ENCODE measurements around the gene RNF111. TPM values are rescaled to one million over a fixed set of nuclear protein-coding genes. Genes with fewer than 3 reads are reported as not detected.

RNF111 gene
- total and polyA plus RNA-seq, 2 experiments from 2014 or later: 14.4 to 24.5 TPM

DNA sequence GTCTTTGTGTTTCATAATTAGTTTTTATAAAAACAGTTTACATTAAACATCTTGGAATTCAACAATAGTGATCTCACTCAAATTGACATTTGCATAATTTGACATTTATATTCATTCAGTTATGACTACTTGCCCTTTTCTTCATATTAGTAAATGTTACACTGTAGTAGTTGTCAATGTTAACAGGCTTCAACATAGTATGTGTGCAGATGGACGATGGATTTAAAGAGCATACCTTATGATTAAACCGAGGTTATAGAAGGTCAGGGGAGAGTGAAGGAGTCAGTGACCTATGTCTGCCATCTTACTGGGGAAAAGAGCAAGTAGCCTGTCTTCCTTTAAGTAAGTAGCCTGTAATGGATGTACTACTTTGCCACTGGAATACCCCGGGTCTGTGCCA lies 109.0 kb downstream of the RNF111 start:
- Histone ChIP-seq H3K36me3 (ENCODE audit: insufficient read depth) (peaks cover 17% of the 10 kb centered on the region; the same call in 1 of the 2 replicates), H2AFZ (no peak overlapping the region), H3K27ac (ENCODE audit: low read depth) (no peak overlapping the region), H3K27me3 (ENCODE audit: insufficient read depth) (no peaks in the 10 kb centered on the region), H3F3A (replicated peaks; ENCODE audit: low read depth) (no peaks in the 10 kb centered on the region), H3K4me1 (ENCODE audit: insufficient read depth) (no peaks in the 10 kb centered on the region), H4K20me1 (replicated peaks; ENCODE audit: insufficient read depth) (no peaks in the 10 kb centered on the region; the same call in 1 of the 2 replicates), H3K4me3 (no peak overlapping the region), H3K4me2 (no peak overlapping the region), H3K9me2 (ENCODE audit: insufficient read depth) (no peaks in the 10 kb centered on the region), H3K79me2 (replicated peaks; ENCODE audit: insufficient read depth) (no peaks in the 10 kb centered on the region)
- Mint-ChIP-seq H3K27ac (no peak overlapping the region), H3K9me3 (no peaks in the 10 kb centered on the region), H3K4me1 (no peaks in the 10 kb centered on the region), H3K4me3 (no peak overlapping the region), H3K27me3 (ENCODE audit: insufficient read depth, low read depth, poor library complexity) (no peaks in the 10 kb centered on the region), H3K36me3 (ENCODE audit: low read depth) (peaks cover 28% of the 10 kb centered on the region)
- TF ChIP-seq POLR2AphosphoS5 (IDR thresholded peaks at IDR 0.05; ENCODE audit: low read depth) (no peak), STAT1 (IDR thresholded peaks at IDR 0.05; ENCODE audit: unreplicated experiment) (no peak), ZNF114 (CRISPR knock-in tag; IDR thresholded peaks at IDR 0.05) (no peak), ZNF331 (CRISPR knock-in tag; IDR thresholded peaks at IDR 0.05; ENCODE audit: low read depth) (no peak), EZH2 (IDR thresholded peaks at IDR 0.05; ENCODE audit: low read depth, unreplicated experiment) (no peak), NANOG (IDR thresholded peaks at IDR 0.05; ENCODE audit: borderline replicate concordance) (no peak), EZH2phosphoT487 (IDR thresholded peaks at IDR 0.05; ENCODE audit: unreplicated experiment) (no peak), JUNB (IDR thresholded peaks at IDR 0.05; ENCODE audit: unreplicated experiment) (no peak), CREB1 (CRISPR knock-in tag; IDR thresholded peaks at IDR 0.05; ENCODE audit: low read depth) (no peak)
- TF ChIP-seq, protein P1, sequence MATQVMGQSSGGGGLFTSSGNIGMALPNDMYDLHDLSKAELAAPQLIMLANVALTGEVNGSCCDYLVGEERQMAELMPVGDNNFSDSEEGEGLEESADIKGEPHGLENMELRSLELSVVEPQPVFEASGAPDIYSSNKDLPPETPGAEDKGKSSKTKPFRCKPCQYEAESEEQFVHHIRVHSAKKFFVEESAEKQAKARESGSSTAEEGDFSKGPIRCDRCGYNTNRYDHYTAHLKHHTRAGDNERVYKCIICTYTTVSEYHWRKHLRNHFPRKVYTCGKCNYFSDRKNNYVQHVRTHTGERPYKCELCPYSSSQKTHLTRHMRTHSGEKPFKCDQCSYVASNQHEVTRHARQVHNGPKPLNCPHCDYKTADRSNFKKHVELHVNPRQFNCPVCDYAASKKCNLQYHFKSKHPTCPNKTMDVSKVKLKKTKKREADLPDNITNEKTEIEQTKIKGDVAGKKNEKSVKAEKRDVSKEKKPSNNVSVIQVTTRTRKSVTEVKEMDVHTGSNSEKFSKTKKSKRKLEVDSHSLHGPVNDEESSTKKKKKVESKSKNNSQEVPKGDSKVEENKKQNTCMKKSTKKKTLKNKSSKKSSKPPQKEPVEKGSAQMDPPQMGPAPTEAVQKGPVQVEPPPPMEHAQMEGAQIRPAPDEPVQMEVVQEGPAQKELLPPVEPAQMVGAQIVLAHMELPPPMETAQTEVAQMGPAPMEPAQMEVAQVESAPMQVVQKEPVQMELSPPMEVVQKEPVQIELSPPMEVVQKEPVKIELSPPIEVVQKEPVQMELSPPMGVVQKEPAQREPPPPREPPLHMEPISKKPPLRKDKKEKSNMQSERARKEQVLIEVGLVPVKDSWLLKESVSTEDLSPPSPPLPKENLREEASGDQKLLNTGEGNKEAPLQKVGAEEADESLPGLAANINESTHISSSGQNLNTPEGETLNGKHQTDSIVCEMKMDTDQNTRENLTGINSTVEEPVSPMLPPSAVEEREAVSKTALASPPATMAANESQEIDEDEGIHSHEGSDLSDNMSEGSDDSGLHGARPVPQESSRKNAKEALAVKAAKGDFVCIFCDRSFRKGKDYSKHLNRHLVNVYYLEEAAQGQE (IDR thresholded peaks at IDR 0.05; ENCODE audit: unreplicated experiment): no peak
- TF ChIP-seq, protein P2, sequence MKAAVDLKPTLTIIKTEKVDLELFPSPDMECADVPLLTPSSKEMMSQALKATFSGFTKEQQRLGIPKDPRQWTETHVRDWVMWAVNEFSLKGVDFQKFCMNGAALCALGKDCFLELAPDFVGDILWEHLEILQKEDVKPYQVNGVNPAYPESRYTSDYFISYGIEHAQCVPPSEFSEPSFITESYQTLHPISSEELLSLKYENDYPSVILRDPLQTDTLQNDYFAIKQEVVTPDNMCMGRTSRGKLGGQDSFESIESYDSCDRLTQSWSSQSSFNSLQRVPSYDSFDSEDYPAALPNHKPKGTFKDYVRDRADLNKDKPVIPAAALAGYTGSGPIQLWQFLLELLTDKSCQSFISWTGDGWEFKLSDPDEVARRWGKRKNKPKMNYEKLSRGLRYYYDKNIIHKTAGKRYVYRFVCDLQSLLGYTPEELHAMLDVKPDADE (IDR thresholded peaks at IDR 0.05): no peak
- TF ChIP-seq, protein P3, sequence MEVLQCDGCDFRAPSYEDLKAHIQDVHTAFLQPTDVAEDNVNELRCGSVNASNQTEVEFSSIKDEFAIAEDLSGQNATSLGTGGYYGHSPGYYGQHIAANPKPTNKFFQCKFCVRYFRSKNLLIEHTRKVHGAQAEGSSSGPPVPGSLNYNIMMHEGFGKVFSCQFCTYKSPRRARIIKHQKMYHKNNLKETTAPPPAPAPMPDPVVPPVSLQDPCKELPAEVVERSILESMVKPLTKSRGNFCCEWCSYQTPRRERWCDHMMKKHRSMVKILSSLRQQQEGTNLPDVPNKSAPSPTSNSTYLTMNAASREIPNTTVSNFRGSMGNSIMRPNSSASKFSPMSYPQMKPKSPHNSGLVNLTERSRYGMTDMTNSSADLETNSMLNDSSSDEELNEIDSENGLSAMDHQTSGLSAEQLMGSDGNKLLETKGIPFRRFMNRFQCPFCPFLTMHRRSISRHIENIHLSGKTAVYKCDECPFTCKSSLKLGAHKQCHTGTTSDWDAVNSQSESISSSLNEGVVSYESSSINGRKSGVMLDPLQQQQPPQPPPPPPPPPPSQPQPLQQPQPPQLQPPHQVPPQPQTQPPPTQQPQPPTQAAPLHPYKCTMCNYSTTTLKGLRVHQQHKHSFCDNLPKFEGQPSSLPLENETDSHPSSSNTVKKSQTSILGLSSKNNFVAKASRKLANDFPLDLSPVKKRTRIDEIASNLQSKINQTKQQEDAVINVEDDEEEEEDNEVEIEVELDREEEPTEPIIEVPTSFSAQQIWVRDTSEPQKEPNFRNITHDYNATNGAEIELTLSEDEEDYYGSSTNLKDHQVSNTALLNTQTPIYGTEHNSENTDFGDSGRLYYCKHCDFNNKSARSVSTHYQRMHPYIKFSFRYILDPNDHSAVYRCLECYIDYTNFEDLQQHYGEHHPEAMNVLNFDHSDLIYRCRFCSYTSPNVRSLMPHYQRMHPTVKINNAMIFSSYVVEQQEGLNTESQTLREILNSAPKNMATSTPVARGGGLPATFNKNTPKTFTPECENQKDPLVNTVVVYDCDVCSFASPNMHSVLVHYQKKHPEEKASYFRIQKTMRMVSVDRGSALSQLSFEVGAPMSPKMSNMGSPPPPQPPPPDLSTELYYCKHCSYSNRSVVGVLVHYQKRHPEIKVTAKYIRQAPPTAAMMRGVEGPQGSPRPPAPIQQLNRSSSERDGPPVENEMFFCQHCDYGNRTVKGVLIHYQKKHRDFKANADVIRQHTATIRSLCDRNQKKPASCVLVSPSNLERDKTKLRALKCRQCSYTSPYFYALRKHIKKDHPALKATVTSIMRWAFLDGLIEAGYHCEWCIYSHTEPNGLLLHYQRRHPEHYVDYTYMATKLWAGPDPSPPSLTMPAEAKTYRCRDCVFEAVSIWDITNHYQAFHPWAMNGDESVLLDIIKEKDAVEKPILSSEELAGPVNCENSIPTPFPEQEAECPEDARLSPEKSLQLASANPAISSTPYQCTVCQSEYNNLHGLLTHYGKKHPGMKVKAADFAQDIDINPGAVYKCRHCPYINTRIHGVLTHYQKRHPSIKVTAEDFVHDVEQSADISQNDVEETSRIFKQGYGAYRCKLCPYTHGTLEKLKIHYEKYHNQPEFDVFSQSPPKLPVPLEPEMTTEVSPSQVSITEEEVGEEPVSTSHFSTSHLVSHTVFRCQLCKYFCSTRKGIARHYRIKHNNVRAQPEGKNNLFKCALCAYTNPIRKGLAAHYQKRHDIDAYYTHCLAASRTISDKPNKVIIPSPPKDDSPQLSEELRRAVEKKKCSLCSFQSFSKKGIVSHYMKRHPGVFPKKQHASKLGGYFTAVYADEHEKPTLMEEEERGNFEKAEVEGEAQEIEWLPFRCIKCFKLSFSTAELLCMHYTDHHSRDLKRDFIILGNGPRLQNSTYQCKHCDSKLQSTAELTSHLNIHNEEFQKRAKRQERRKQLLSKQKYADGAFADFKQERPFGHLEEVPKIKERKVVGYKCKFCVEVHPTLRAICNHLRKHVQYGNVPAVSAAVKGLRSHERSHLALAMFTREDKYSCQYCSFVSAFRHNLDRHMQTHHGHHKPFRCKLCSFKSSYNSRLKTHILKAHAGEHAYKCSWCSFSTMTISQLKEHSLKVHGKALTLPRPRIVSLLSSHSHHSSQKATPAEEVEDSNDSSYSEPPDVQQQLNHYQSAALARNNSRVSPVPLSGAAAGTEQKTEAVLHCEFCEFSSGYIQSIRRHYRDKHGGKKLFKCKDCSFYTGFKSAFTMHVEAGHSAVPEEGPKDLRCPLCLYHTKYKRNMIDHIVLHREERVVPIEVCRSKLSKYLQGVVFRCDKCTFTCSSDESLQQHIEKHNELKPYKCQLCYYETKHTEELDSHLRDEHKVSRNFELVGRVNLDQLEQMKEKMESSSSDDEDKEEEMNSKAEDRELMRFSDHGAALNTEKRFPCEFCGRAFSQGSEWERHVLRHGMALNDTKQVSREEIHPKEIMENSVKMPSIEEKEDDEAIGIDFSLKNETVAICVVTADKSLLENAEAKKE (CRISPR knock-in tag; IDR thresholded peaks at IDR 0.05): no peak
- TF ChIP-seq, protein P4, sequence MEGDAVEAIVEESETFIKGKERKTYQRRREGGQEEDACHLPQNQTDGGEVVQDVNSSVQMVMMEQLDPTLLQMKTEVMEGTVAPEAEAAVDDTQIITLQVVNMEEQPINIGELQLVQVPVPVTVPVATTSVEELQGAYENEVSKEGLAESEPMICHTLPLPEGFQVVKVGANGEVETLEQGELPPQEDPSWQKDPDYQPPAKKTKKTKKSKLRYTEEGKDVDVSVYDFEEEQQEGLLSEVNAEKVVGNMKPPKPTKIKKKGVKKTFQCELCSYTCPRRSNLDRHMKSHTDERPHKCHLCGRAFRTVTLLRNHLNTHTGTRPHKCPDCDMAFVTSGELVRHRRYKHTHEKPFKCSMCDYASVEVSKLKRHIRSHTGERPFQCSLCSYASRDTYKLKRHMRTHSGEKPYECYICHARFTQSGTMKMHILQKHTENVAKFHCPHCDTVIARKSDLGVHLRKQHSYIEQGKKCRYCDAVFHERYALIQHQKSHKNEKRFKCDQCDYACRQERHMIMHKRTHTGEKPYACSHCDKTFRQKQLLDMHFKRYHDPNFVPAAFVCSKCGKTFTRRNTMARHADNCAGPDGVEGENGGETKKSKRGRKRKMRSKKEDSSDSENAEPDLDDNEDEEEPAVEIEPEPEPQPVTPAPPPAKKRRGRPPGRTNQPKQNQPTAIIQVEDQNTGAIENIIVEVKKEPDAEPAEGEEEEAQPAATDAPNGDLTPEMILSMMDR (conservative IDR thresholded peaks at IDR 0.05; ENCODE audit: low read depth in 2 of 2): no peak
- ATAC-seq (no peak), DNase-seq (ENCODE audit: low spot score) (no peak)

Data from GM23338 (cell line).